ENCODE results near the gene SPACA4. TPM values are rescaled to one million over a fixed set of nuclear protein-coding genes. Genes with fewer than 3 reads are reported as not detected.

Gene SPACA4
- total RNA-seq, 4 donors from 2014 or later = 0.67 TPM; not detected in 3

DNA sequence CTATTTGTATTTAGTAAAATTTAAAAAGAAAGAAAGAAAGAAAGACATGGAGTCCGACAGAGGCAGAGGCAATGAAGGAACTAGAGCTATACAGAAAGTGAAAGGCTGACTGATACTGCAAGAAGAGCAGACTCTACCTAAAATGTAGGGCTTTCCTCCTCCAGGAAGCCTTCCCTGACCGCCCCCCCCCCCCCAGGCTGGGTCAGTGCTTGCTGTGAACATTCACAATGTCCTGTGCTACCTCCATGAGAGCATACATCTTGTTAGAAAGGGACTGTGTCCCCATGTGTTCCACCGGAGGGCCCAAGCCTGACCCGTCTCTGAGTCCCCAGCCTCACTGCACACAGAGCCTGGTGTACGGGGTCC, 45.1 kb downstream of the SPACA4 start:
- Histone ChIP-seq H3K4me3 (replicated peaks in 1 of 3) (no peak overlapping the region), H3K36me3 (no peaks in the 10 kb centered on the region), H3K9me3 (no peaks in the 10 kb centered on the region), H3K27ac (no peak overlapping the region), H3K4me1 (peaks cover 5 to 12% of the 10 kb centered on the region in 2 donors), H3K27me3 (no peaks in the 10 kb centered on the region)
- intact Hi-C loops (cut with DNase I) = no loop called here
- 63 to 89% methylated on average over 3 to 5 of the region's 5 CpGs for WGBS, 2 donors
- DNase-seq = no peak
- TF ChIP-seq, protein P1, sequence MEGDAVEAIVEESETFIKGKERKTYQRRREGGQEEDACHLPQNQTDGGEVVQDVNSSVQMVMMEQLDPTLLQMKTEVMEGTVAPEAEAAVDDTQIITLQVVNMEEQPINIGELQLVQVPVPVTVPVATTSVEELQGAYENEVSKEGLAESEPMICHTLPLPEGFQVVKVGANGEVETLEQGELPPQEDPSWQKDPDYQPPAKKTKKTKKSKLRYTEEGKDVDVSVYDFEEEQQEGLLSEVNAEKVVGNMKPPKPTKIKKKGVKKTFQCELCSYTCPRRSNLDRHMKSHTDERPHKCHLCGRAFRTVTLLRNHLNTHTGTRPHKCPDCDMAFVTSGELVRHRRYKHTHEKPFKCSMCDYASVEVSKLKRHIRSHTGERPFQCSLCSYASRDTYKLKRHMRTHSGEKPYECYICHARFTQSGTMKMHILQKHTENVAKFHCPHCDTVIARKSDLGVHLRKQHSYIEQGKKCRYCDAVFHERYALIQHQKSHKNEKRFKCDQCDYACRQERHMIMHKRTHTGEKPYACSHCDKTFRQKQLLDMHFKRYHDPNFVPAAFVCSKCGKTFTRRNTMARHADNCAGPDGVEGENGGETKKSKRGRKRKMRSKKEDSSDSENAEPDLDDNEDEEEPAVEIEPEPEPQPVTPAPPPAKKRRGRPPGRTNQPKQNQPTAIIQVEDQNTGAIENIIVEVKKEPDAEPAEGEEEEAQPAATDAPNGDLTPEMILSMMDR (IDR thresholded peaks at IDR 0.05) = no peak

DNA sequence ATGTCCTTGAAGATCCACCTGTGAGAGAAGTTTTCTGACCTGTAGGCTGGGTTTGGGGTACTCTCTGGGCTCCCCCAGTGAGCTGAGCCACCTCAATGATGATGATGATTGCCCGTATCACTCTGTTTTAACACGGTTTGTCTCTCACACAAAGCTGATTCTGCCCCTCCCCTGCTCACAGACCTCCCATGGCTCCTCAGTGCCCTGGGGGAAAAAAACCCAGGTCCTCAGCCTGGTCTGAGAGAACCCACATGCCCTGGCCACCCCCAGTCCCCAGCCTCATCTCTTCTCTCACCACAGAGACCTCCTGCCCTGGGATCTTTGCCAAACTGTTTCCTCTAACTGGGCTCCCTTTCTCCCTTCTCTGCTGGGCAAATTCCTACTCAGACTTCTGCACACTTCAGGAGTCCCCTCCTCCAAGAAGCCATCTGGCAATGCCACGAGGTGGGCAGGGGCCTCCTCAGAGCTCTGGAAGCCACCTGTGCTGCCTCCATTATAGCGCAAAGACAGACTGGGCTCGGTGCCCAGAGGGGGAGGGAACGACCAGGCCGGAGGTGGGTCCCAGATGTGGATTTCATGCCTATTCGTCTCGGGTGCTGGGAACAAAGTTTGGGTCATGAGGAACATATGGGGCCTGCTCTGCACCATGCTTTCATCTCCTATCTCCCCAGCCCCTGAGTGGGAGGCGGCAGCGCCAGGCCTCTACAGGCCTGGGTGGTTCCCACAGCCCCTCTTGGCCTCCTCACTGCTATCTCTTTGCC, 47.9 kb downstream of the SPACA4 start:
- Histone ChIP-seq H3K27ac (no peak overlapping the region), H3K9me3 (no peaks in the 10 kb centered on the region), H3K27me3 (no peaks in the 10 kb centered on the region), H3K36me3 (no peaks in the 10 kb centered on the region), H3K4me1 (peaks cover 4 to 6% of the 10 kb centered on the region in 2 donors), H3K4me3 (replicated peaks in 1 of 3) (no peak overlapping the region)
- WGBS, 2 donors = 45 to 57% methylated on average over 7 to 10 of the region's 11 CpGs
- TF ChIP-seq POLR2A (IDR thresholded peaks at IDR 0.05) = no peak
- TF ChIP-seq, protein P1 (IDR thresholded peaks at IDR 0.05) = no peak
- no peak for DNase-seq
- intact Hi-C loops (cut with DNase I) = no loop called here

DNA sequence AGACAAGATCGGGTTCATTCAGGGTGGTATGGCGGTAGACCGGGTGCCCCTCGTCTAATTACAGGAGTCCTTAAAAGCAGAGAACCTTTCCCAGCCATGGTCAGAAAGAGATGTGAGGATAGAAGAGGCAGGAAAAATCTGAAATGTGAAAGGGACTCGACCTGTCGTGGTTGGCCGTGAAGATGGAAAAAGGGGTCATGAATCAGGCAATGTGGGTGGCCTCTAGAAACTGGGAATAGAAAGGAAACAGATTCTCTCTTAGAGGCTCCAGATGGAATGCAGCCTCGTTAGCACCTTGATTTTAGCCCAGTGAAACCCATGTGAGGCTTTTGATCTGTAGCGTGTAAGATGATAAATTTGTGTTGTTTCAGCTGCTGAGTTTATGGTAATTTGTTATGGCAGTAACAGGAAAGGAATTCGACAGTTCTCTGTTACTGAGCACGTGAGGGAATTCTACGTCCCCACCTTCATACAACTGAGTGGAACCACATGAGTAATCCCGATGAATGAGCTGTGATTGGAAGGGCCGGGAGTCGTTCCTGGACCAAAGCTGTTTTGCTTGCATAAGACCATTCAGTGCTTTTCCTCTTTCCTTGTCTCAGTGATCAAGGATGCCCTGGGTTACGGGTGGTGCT, 50.4 kb downstream of the SPACA4 start:
- WGBS, 2 donors = 27 to 30% methylated on average over 16 of the region's 16 CpGs
- H3K36me3 ChIP-seq = no peaks in the 10 kb centered on the region
- intact Hi-C loops (cut with DNase I) = no loop called here
- H3K4me1 ChIP-seq = peaks cover 0 to 3% of the 10 kb centered on the region in 2 donors
- TF ChIP-seq POLR2A (IDR thresholded peaks at IDR 0.05) = no peak
- TF ChIP-seq, protein P1 (IDR thresholded peaks at IDR 0.05) = no peak
- H3K27me3 ChIP-seq = no peaks in the 10 kb centered on the region
- DNase-seq = peak; percentile 32 to 49
- H3K27ac ChIP-seq = no peak overlapping the region
- no peaks in the 10 kb centered on the region for H3K9me3 ChIP-seq
- H3K4me3 ChIP-seq (replicated peaks in 1 of 3) = no peak overlapping the region

Other genes starting within 250 kb of the SPACA4 start
- gene TMEM143, start 242.8 kb upstream of the SPACA4 start, total RNA-seq = 10 to 100 TPM in 1 of 4 donors, 1 to 10 TPM in 3; 6.3 to 12.6 (median 9.2) TPM
- gene SYNGR4, start 242.4 kb upstream of the SPACA4 start, total RNA-seq = not detected
- 100 to 1,000 TPM; 121 to 160 (median 141) TPM for gene KDELR1, start 215.2 kb upstream of the SPACA4 start, total RNA-seq
- gene GRIN2D, start 213.1 kb upstream of the SPACA4 start, total RNA-seq = 1 to 10 TPM in 1 of 4 donors, under 1 TPM in 3; 0.56 to 2.2 (median 0.84) TPM
- 10 to 100 TPM; 22.4 to 40.5 (median 29.1) TPM for gene GRWD1, start 160.8 kb upstream of the SPACA4 start, total RNA-seq
- gene KCNJ14, start 151.2 kb upstream of the SPACA4 start, total RNA-seq = 1 to 10 TPM; 1.2 to 1.9 (median 1.4) TPM
- gene CYTH2, start 137.4 kb upstream of the SPACA4 start, total RNA-seq = 100 to 1,000 TPM in 2 of 4 donors, 10 to 100 TPM in 2; 91.6 to 232 (median 139) TPM
- 1 to 10 TPM; 3.0 to 7.1 (median 4.6) TPM for gene LMTK3, start 94.9 kb upstream of the SPACA4 start, total RNA-seq
- gene SULT2B1, start 54.6 kb upstream of the SPACA4 start, total RNA-seq = under 1 TPM in 3 of 4 donors, not detected in 1; 0.54 to 0.88 (median 0.78) TPM
- not detected for gene FAM83E, start 8.3 kb downstream of the SPACA4 start, total RNA-seq
- 1,000 to 10,000 TPM; 1,845 to 2,426 (median 1,951) TPM for gene RPL18, start 12.4 kb downstream of the SPACA4 start, total RNA-seq
- gene SPHK2, start 12.8 kb downstream of the SPACA4 start, total RNA-seq = 10 to 100 TPM; 17.1 to 45.4 (median 31.4) TPM
- gene DBP, start 30.6 kb downstream of the SPACA4 start, total RNA-seq = 10 to 100 TPM; 18.9 to 32.8 (median 25.1) TPM
- 10 to 100 TPM in 1 of 4 donors, 1 to 10 TPM in 3; 4.6 to 13.4 (median 6.3) TPM for gene CA11, start 39.4 kb downstream of the SPACA4 start, total RNA-seq
- gene NTN5, start 66.3 kb downstream of the SPACA4 start, total RNA-seq = 1 to 10 TPM in 1 of 4 donors, under 1 TPM in 2, not detected in 1; 0.45 to 1.2 (median 0.78) TPM
- gene FUT2, start 89.2 kb downstream of the SPACA4 start, total RNA-seq = 1 to 10 TPM in 1 of 4 donors, under 1 TPM in 1, not detected in 2; 0.27 to 1.3 TPM
- under 1 TPM in 3 of 4 donors, not detected in 1; 0.29 to 0.67 (median 0.54) TPM for gene MAMSTR, start 113.0 kb downstream of the SPACA4 start, total RNA-seq
- gene RASIP1, start 133.9 kb downstream of the SPACA4 start, total RNA-seq = 10 to 100 TPM in 2 of 4 donors, 1 to 10 TPM in 2; 9.7 to 25.8 (median 14.0) TPM
- 1 to 10 TPM in 2 of 4 donors, not detected in 2; 1.1 TPM for gene IZUMO1, start 140.2 kb downstream of the SPACA4 start, total RNA-seq
- 1 to 10 TPM; 1.7 to 3.0 (median 2.0) TPM for gene FUT1, start 145.9 kb downstream of the SPACA4 start, total RNA-seq
- gene FGF21, start 148.8 kb downstream of the SPACA4 start, total RNA-seq = not detected
- 10 to 100 TPM; 35.4 to 52.8 (median 45.9) TPM for gene BCAT2, start 204.3 kb downstream of the SPACA4 start, total RNA-seq
- 10 to 100 TPM; 11.9 to 46.8 (median 22.2) TPM for gene HSD17B14, start 229.7 kb downstream of the SPACA4 start, total RNA-seq